GM23248 (cell line): Measurements from ENCODE around the gene SCAMP4. TPM values are rescaled to one million over a fixed set of nuclear protein-coding genes. Genes with fewer than 3 reads are reported as not detected.
A peak's percentile ranks its signal among the peaks of the same experiment; 100 is the strongest.

ENCODE experiments used
- DNase-seq: peaks from one replicate; pipeline ENCODE4 v3.0.0-alpha.2; 2015
- H2AFZ ChIP-seq: fragments of 200-600 bp; sonication (generic); 2 replicates; pipeline ENCODE4 v1.6.1; 2016; ENCODE audit warnings: antibody characterized with exemption
- H3F3A ChIP-seq: fragments of 200-600 bp; sonication (generic); 2 replicates; pipeline ENCODE4 v1.6.1; 2016; ENCODE audit warnings: mild to moderate bottlenecking, antibody characterized with exemption, mixed run types; ENCODE audit not compliant: insufficient read depth
- H3K27ac ChIP-seq: fragments of 200-600 bp; sonication (generic); 2 replicates; pipeline ENCODE4 v1.5.1; 2016; ENCODE audit warnings: mild to moderate bottlenecking
- H3K27me3 ChIP-seq: fragments of 200-600 bp; sonication (generic); replicated peaks from 2 replicates; pipeline ENCODE4 v1.6.1; 2016; ENCODE audit warnings: mild to moderate bottlenecking; ENCODE audit not compliant: insufficient read depth
- H3K36me3 ChIP-seq: fragments of 200-600 bp; sonication (generic); 2 replicates; pipeline ENCODE4 v1.6.1; 2016; ENCODE audit warnings: low read depth, mild to moderate bottlenecking
- H3K4me1 ChIP-seq: fragments of 200-600 bp; sonication (generic); 2 replicates; pipeline ENCODE4 v1.6.1; 2016; ENCODE audit warnings: mild to moderate bottlenecking; ENCODE audit not compliant: insufficient read depth
- H3K4me2 ChIP-seq: fragments of 200-600 bp; sonication (generic); one replicate; pipeline ENCODE4 v1.6.1; 2016; ENCODE audit warnings: mild to moderate bottlenecking; ENCODE audit not compliant: unreplicated experiment
- H3K4me3 ChIP-seq: fragments of 200-600 bp; sonication (generic); 2 replicates; pipeline ENCODE4 v1.5.1; 2016; ENCODE audit warnings: mild to moderate bottlenecking
- H3K79me2 ChIP-seq: fragments of 200-600 bp; sonication (generic); 2 replicates; pipeline ENCODE4 v1.6.1; 2016; ENCODE audit warnings: mild to moderate bottlenecking; ENCODE audit not compliant: insufficient read depth
- H3K9ac ChIP-seq: fragments of 200-600 bp; sonication (generic); 2 replicates; pipeline ENCODE4 v1.6.1; 2016; ENCODE audit warnings: mild to moderate bottlenecking
- H3K9me2 ChIP-seq: fragments of 200-600 bp; sonication (generic); 2 replicates; pipeline ENCODE4 v1.6.1; 2016; ENCODE audit warnings: mixed run types, mild to moderate bottlenecking, moderate library complexity; ENCODE audit not compliant: insufficient read depth
- H3K9me3 ChIP-seq: fragments of 200-600 bp; sonication (generic); one replicate; pipeline ENCODE4 v1.6.1; 2017; ENCODE audit warnings: low read depth
- H4K20me1 ChIP-seq: fragments of 200-600 bp; sonication (generic); 2 replicates; pipeline ENCODE4 v1.6.0; 2016; ENCODE audit not compliant: insufficient read depth
- EZH2 ChIP-seq: fragments of 200-600 bp; sonication (generic); IDR thresholded peaks from 2 replicates; pipeline ENCODE4 v1.6.1; 2018; ENCODE audit warnings: antibody characterized with exemption, mild to moderate bottlenecking; ENCODE audit not compliant: insufficient read depth, poor library complexity, severe bottlenecking
- EZH2phosphoT487 ChIP-seq: fragments of 200-600 bp; sonication (generic); IDR thresholded peaks from 2 replicates; pipeline ENCODE4 v1.6.1; 2018; ENCODE audit warnings: antibody characterized with exemption, moderate library complexity, mild to moderate bottlenecking, low read depth; ENCODE audit not compliant: insufficient read depth
- WGBS, 2 experiments: methylation state at CpG; one replicate each; pipeline ENCODE4 v1.1.6; 2015 to 2017; ENCODE audit warnings: low lambda C conversion rate in 2 of 2, low coverage in 1 of 2; ENCODE audit errors: missing lambda C conversion rate in 2 of 2; 5-methylcytosine and 5-hydroxymethylcytosine counted together
- in situ Hi-C: fragments of 300-500 bp; cut with MboI; formaldehyde crosslinking; loops from 2 replicates; pipeline ENCODE4 v1.15.0; 2020
- polyA plus RNA-seq: library from polyadenylated mRNA; unstranded; fragments of >200 nt; fragmentation: Nextera tagmentation; extraction: Ambion mirVana; gene quantifications from 2 replicates; pipeline ENCODE4 v1.2.1, GENCODE V29; 2016
- total RNA-seq: library from RNA; depleted of rRNA; stranded (reverse); fragments of >200 nt; shearing (Covaris generic); gene quantifications from 2 replicates; pipeline ENCODE4 v1.2.3, GENCODE V29; 2014; rRNA removed

The SCAMP4 gene
- total RNA-seq = 110 and 185 TPM in 2 replicates
- polyA plus RNA-seq = 73.9 and 81.9 TPM in 2 replicates

- no peaks in the 10 kb centered on the region for H4K20me1 ChIP-seq
- no peaks in the 10 kb centered on the region for H3K27me3 ChIP-seq
- no peaks in the 10 kb centered on the region for H3K9me2 ChIP-seq
- peaks cover 6% of the 10 kb centered on the region; the same call in 1 of the 2 replicates for H3K4me1 ChIP-seq
- TF ChIP-seq EZH2phosphoT487 = no peak
- TF ChIP-seq EZH2 = no peak
- peak within 1 kb of the TSS; percentile 85 for H3K9ac ChIP-seq
- peak; percentile 99 for DNase-seq
- WGBS, 2 experiments = 1% methylated on average over 49 to 80 of the region's 92 CpGs
- H3F3A ChIP-seq = 0 out of 2 replicates have a peak, but pooled peaks cover 10% of the 10 kb centered on the region
- no peaks in the 10 kb centered on the region for H3K36me3 ChIP-seq
- peak within 1 kb of the TSS; percentile 75 for H2AFZ ChIP-seq
- peak within 1 kb of the TSS; percentile 89 for H3K4me2 ChIP-seq
- peak within 1 kb of the TSS; percentile 63 for H3K27ac ChIP-seq
- in situ Hi-C loops = no loop called here
- H3K9me3 ChIP-seq = no peaks in the 10 kb centered on the region
- H3K79me2 ChIP-seq = peaks cover 48% of the 10 kb centered on the region
- H3K4me3 ChIP-seq = peak within 1 kb of the TSS; percentile 86
These were observed at the start of gene SCAMP4, which contains the start of gene ADAT3 for GRCh38 chr19:1905110-1905862. TSS of gene SCAMP4 (plus strand) at chr19:1905399. CDS start at chr19:1915020, 9,621 bp downstream. TSS of gene ADAT3 (plus strand) at chr19:1905399. CDS start at chr19:1912048, 6,649 bp downstream.

GRCh38 chr19:1855828-1856255, 49.4 kb upstream of the SCAMP4 start:
- Histone ChIP-seq H3F3A (peaks cover 9% of the 10 kb centered on the region; the same call in 1 of the 2 replicates), H3K4me1 (peaks cover 39% of the 10 kb centered on the region), H3K4me3 (peak overlapping the region; percentile 66), H3K9me3 (no peaks in the 10 kb centered on the region), H3K27me3 (no peaks in the 10 kb centered on the region), H3K9me2 (no peaks in the 10 kb centered on the region), H3K4me2 (peak overlapping the region; percentile 74), H3K79me2 (peaks cover 90% of the 10 kb centered on the region), H3K9ac (peak overlapping the region; percentile 87), H3K36me3 (no peaks in the 10 kb centered on the region), H2AFZ (no peak overlapping the region), H3K27ac (peak overlapping the region; percentile 93), H4K20me1 (no peaks in the 10 kb centered on the region)
- 11 to 16% methylated on average over 13 of the region's 13 CpGs for WGBS, 2 experiments
- DNase-seq = peak; percentile 81
- TF ChIP-seq EZH2 (no peak), EZH2phosphoT487 (no peak)
- in situ Hi-C loops = no loop called here

- DNase-seq = peak; percentile 23
- Histone ChIP-seq H3K36me3 (no peaks in the 10 kb centered on the region), H3K79me2 (peaks cover 95% of the 10 kb centered on the region), H3K27me3 (no peaks in the 10 kb centered on the region), H4K20me1 (no peaks in the 10 kb centered on the region), H3K9me2 (no peaks in the 10 kb centered on the region), H3K4me2 (peak overlapping the region; percentile 74), H3K9ac (peak overlapping the region; percentile 87), H2AFZ (no peak overlapping the region), H3K4me1 (peaks cover 39% of the 10 kb centered on the region), H3K9me3 (no peaks in the 10 kb centered on the region), H3F3A (peaks cover 9% of the 10 kb centered on the region; the same call in 1 of the 2 replicates), H3K4me3 (peak overlapping the region; percentile 66), H3K27ac (peak overlapping the region; percentile 93)
- TF ChIP-seq EZH2 (no peak), EZH2phosphoT487 (no peak)
- in situ Hi-C loops = no loop called here
- WGBS, 2 experiments = 26 to 36% methylated on average over 6 of the region's 6 CpGs
These were observed 48.9 kb upstream of the SCAMP4 start for GRCh38 chr19:1856345-1856697.

- Histone ChIP-seq H3K27ac (peak overlapping the region; percentile 93), H3K4me3 (peak overlapping the region; percentile 66), H3K36me3 (no peaks in the 10 kb centered on the region), H3K9me2 (no peaks in the 10 kb centered on the region), H3F3A (peaks cover 9% of the 10 kb centered on the region; the same call in 1 of the 2 replicates), H3K4me2 (peak overlapping the region; percentile 74), H3K9me3 (no peaks in the 10 kb centered on the region), H3K27me3 (no peaks in the 10 kb centered on the region), H3K79me2 (peaks cover 98% of the 10 kb centered on the region), H3K9ac (peak overlapping the region; percentile 87), H2AFZ (0 out of 2 replicates have a peak overlapping the region, but pooled peaks have one; percentile 2), H3K4me1 (peaks cover 39% of the 10 kb centered on the region), H4K20me1 (no peaks in the 10 kb centered on the region)
- peak; percentile 96 for DNase-seq
- 2 to 4% methylated on average over 57 of the region's 73 CpGs for WGBS, 2 experiments
- in situ Hi-C loops = no loop called here
- no peak for TF ChIP-seq EZH2phosphoT487
- TF ChIP-seq EZH2 = no peak
These were observed 48.2 kb upstream of the SCAMP4 start for GRCh38 chr19:1856698-1857603.
